K562 (cell line): ENCODE results near the gene HBQ1. TPM values are rescaled to one million over a fixed set of nuclear protein-coding genes. Genes with fewer than 3 reads are reported as not detected.

ENCODE experiments used
- CHD2 ChIP-seq: IDR thresholded peaks from 2 replicates; pipeline ENCODE4 v1.6.1; 2011; ENCODE audit warnings: low read depth, low read length
- CXXC5 ChIP-seq: fragments of 250-450 bp; sonication (Bioruptor Pico); IDR thresholded peaks from 2 replicates; pipeline ENCODE4 v1.8.0; 2022; ENCODE audit warnings: inconsistent platforms, mild to moderate bottlenecking, moderate library complexity
- EP300 ChIP-seq: IDR thresholded peaks from 2 replicates; pipeline ENCODE4 v1.6.1; 2012; ENCODE audit warnings: low read length, improper control_type of control experiment
- ETV6 ChIP-seq, 3 experiments: fragments of 150-350 bp in 1 of 3; sonication (generic) in 1 of 3; formaldehyde crosslinking in 1 of 3; IDR thresholded peaks; 2 replicates each; pipeline versions ENCODE4 v1.6.1 to v1.8.0; 2014 to 2022; ENCODE audit warnings: borderline replicate concordance in 2 of 3, low read depth in 2 of 3, antibody characterized with exemption in 1 of 3, low read length in 1 of 3, mild to moderate bottlenecking in 1 of 3, missing genetic modification reagents in 1 of 3
- HDAC1 ChIP-seq, 2 experiments: fragments of 450-650 bp; IDR thresholded peaks; 2 replicates each; pipeline ENCODE4 v1.6.1; 2016 to 2017; ENCODE audit warnings: inconsistent platforms in 1 of 2, mild to moderate bottlenecking in 1 of 2, moderate library complexity in 1 of 2
- HIVEP1 ChIP-seq: fragments of 250-450 bp; sonication (Bioruptor Pico); IDR thresholded peaks from 2 replicates; pipeline ENCODE4 v1.4.0; 2020; ENCODE audit warnings: mild to moderate bottlenecking
- HNRNPH1 ChIP-seq: fragments of 200-400 bp; formaldehyde crosslinking; optimal IDR thresholded peaks from 2 replicates; pipeline ENCODE3; 2017; ENCODE audit warnings: low read depth, mild to moderate bottlenecking, low read length, moderate library complexity
- KAT7 ChIP-seq: sonication (generic); formaldehyde crosslinking; IDR thresholded peaks from 2 replicates; pipeline ENCODE4 v1.8.0; 2022; ENCODE audit warnings: missing genetic modification reagents, mild to moderate bottlenecking, borderline replicate concordance
- KLF13 ChIP-seq: fragments of 450-650 bp; IDR thresholded peaks from 2 replicates; pipeline ENCODE4 v1.6.1; 2016; ENCODE audit warnings: missing genetic modification characterization, low read depth, mild to moderate bottlenecking, missing compliant biosample characterization, moderate library complexity, borderline replicate concordance
- KLF16 ChIP-seq: IDR thresholded peaks from 2 replicates; pipeline ENCODE4 v1.6.1; 2016; ENCODE audit warnings: antibody characterized with exemption
- MXI1 ChIP-seq: IDR thresholded peaks from 2 replicates; pipeline ENCODE4 v1.6.1; 2011; ENCODE audit warnings: low read depth, mild to moderate bottlenecking, improper control_type of control experiment, low read length
- PRPF4 ChIP-seq: fragments of 200-400 bp; formaldehyde crosslinking; IDR thresholded peaks from one replicate; pipeline ENCODE4 v1.6.1; 2017; ENCODE audit warnings: low read length, low read depth, mild to moderate bottlenecking; ENCODE audit not compliant: insufficient read depth, poor library complexity, severe bottlenecking
- RBM34 ChIP-seq: fragments of 200-400 bp; formaldehyde crosslinking; IDR thresholded peaks from 2 replicates; pipeline ENCODE4 v1.6.1; 2018; ENCODE audit warnings: low read length, borderline replicate concordance; ENCODE audit not compliant: insufficient read depth
- RHOXF2B ChIP-seq: fragments of 250-450 bp; sonication (Bioruptor Pico); conservative IDR thresholded peaks from 2 replicates; pipeline ENCODE4 v1.5.1; 2021
- ZBED1 ChIP-seq: IDR thresholded peaks from 2 replicates; pipeline ENCODE4 v1.6.1; 2014
- ZFPM2 ChIP-seq: fragments of 250-450 bp; sonication (Bioruptor Pico); IDR thresholded peaks from 2 replicates; pipeline ENCODE4 v1.5.1; 2022; ENCODE audit warnings: mild to moderate bottlenecking
- polyA plus RNA-seq, 8 experiments: library from polyadenylated mRNA; depleted of rRNA in 4 of 8; stranded (reverse) in 5 of 8; unstranded in 3 of 8; fragments of >200 nt; fragmentation: Nextera tagmentation in 2 of 8; fragmentation: Illumina TruSeq in 1 of 8; extraction: Ambion mirVana in 2 of 8; extraction: Trizol in 1 of 8; gene quantifications; 2 replicates each; pipeline versions ENCODE4 v1.2.1 to v1.2.3, GENCODE V29; 2011 to 2014; ENCODE audit warnings: inconsistent platforms in 1 of 8, missing spikeins in 1 of 8
- total RNA-seq, 7 experiments: library from RNA; depleted of rRNA in 6 of 7; stranded (reverse); fragments of >200 nt in 6 of 7; fragmentation: Illumina TruSeq in 2 of 7; extraction: Trizol in 2 of 7; gene quantifications; 2 replicates each; pipeline versions ENCODE4 v1.2.1 to v1.2.3, GENCODE V29; 2011 to 2021; ENCODE audit warnings: low replicate concordance in 1 of 7
- TF ChIP-seq, protein P1 (sequence below): fragments of 450-650 bp; IDR thresholded peaks from 2 replicates; pipeline ENCODE4 v1.6.1; 2017; ENCODE audit warnings: mild to moderate bottlenecking, moderate library complexity
- TF ChIP-seq, protein P2 (sequence below): fragments of 250-450 bp; sonication (Bioruptor Pico); IDR thresholded peaks from 2 replicates; pipeline ENCODE4 v1.5.0; 2022; ENCODE audit warnings: mild to moderate bottlenecking
- TF ChIP-seq, protein P3 (sequence below): sonication (generic); formaldehyde crosslinking; IDR thresholded peaks from 2 replicates; pipeline ENCODE4 v1.8.0; 2022; ENCODE audit warnings: mild to moderate bottlenecking, missing genetic modification reagents
- TF ChIP-seq, protein P4 (sequence below): fragments of 250-450 bp; sonication (Bioruptor Pico); IDR thresholded peaks from 2 replicates; pipeline ENCODE4 v1.5.0; 2021; ENCODE audit warnings: mild to moderate bottlenecking, borderline replicate concordance

HBQ1 gene
- total and polyA plus RNA-seq, 9 of the 15 experiments (the other 6 are each of a cell fraction or from before 2014, with no cell fraction given), result 2.3 to 190 (median 19.8) TPM

DNA sequence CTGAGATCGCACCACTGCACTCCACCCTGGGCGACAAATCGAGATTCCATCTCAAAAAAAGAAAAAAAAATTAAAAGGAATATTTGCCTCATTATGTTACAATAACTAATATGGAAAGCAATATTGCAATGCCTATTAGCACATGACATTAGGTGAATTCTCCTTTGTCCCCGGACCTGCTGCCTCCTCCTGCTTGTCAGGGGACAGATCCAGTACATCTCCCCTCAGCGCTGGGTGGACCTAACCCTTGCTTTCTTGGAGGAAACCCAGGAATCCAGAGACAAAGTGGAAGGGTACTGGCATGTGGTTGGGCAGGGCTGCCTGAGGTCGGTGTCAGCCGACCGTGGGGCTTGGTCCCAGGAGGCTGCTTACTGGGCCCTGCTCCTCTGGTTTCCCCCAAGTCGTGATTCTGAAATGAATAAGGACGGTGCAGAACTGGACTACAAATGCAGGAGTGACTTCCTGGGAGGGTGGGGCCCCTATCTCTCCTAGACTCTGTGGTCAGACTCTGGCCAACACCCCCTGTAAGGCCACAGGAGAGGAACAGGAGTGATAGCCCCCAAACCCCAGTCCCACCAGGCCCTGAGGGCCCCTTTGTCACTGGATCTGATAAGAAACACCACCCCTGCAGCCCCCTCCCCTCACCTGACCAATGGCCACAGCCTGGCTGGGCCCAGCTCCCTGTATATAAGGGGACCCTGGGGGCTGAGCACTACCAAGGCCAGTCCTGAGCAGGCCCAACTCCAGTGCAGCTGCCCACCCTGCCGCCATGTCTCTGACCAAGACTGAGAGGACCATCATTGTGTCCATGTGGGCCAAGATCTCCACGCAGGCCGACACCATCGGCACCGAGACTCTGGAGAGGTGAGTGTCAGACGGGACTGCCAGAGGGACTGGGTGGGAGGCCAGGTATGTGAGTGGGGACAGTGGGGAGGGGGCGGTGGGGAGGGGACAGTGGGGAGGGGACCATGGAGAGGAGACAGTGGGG lies 27.8 kb upstream of the HBQ1 start, which contains the start of gene HBZ (continued):
- TF ChIP-seq, protein P1, sequence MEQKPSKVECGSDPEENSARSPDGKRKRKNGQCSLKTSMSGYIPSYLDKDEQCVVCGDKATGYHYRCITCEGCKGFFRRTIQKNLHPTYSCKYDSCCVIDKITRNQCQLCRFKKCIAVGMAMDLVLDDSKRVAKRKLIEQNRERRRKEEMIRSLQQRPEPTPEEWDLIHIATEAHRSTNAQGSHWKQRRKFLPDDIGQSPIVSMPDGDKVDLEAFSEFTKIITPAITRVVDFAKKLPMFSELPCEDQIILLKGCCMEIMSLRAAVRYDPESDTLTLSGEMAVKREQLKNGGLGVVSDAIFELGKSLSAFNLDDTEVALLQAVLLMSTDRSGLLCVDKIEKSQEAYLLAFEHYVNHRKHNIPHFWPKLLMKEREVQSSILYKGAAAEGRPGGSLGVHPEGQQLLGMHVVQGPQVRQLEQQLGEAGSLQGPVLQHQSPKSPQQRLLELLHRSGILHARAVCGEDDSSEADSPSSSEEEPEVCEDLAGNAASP, result no peak
- TF ChIP-seq KAT7, result no peak
- TF ChIP-seq MXI1, result no peak
- TF ChIP-seq HNRNPH1, result no peak
- TF ChIP-seq CXXC5 (CRISPR knock-in tag), result peak; percentile 12; the same call in 1 of the 2 replicates
- TF ChIP-seq RHOXF2B (CRISPR knock-in tag), result no peak
- TF ChIP-seq CHD2, result no peak
- TF ChIP-seq, protein P2, sequence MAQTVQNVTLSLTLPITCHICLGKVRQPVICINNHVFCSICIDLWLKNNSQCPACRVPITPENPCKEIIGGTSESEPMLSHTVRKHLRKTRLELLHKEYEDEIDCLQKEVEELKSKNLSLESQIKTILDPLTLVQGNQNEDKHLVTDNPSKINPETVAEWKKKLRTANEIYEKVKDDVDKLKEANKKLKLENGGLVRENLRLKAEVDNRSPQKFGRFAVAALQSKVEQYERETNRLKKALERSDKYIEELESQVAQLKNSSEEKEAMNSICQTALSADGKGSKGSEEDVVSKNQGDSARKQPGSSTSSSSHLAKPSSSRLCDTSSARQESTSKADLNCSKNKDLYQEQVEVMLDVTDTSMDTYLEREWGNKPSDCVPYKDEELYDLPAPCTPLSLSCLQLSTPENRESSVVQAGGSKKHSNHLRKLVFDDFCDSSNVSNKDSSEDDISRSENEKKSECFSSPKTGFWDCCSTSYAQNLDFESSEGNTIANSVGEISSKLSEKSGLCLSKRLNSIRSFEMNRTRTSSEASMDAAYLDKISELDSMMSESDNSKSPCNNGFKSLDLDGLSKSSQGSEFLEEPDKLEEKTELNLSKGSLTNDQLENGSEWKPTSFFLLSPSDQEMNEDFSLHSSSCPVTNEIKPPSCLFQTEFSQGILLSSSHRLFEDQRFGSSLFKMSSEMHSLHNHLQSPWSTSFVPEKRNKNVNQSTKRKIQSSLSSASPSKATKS (CRISPR knock-in tag), result no peak
- no peak for TF ChIP-seq EP300
- no peak for TF ChIP-seq ZBED1
- TF ChIP-seq KLF16, result no peak
- TF ChIP-seq KLF13 (tag), result no peak
- TF ChIP-seq HIVEP1, result no peak
- TF ChIP-seq ETV6 (IDR thresholded peaks at IDR 0.05; ENCODE audit: borderline replicate concordance in 1 of 2, low read depth in 2 of 2, low read length in 1 of 2), result no peak
- TF ChIP-seq ETV6 (CRISPR knock-in tag; IDR thresholded peaks at IDR 0.05; ENCODE audit: borderline replicate concordance), result no peak
- no peak for TF ChIP-seq ZFPM2 (CRISPR knock-in tag)
- TF ChIP-seq RBM34, result no peak
- TF ChIP-seq, protein P3, sequence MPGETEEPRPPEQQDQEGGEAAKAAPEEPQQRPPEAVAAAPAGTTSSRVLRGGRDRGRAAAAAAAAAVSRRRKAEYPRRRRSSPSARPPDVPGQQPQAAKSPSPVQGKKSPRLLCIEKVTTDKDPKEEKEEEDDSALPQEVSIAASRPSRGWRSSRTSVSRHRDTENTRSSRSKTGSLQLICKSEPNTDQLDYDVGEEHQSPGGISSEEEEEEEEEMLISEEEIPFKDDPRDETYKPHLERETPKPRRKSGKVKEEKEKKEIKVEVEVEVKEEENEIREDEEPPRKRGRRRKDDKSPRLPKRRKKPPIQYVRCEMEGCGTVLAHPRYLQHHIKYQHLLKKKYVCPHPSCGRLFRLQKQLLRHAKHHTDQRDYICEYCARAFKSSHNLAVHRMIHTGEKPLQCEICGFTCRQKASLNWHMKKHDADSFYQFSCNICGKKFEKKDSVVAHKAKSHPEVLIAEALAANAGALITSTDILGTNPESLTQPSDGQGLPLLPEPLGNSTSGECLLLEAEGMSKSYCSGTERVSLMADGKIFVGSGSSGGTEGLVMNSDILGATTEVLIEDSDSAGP (CRISPR knock-in tag), result no peak
- no peak for TF ChIP-seq PRPF4
- TF ChIP-seq, protein P4, sequence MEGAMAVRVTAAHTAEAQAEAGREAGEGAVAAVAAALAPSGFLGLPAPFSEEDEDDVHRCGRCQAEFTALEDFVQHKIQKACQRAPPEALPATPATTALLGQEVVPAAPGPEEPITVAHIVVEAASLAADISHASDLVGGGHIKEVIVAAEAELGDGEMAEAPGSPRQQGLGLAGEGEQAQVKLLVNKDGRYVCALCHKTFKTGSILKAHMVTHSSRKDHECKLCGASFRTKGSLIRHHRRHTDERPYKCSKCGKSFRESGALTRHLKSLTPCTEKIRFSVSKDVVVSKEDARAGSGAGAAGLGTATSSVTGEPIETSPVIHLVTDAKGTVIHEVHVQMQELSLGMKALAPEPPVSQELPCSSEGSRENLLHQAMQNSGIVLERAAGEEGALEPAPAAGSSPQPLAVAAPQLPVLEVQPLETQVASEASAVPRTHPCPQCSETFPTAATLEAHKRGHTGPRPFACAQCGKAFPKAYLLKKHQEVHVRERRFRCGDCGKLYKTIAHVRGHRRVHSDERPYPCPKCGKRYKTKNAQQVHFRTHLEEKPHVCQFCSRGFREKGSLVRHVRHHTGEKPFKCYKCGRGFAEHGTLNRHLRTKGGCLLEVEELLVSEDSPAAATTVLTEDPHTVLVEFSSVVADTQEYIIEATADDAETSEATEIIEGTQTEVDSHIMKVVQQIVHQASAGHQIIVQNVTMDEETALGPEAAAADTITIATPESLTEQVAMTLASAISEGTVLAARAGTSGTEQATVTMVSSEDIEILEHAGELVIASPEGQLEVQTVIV (CRISPR knock-in tag), result no peak
- TF ChIP-seq HDAC1 (IDR thresholded peaks at IDR 0.05), result peak in 1 of 2 experiments; percentile 40; a peak in 1 of 4 replicates
